Adipose tissue (tissue), 3 donors: ENCODE data around the gene TCEAL7. TPM values are rescaled to one million over a fixed set of nuclear protein-coding genes. Genes with fewer than 3 reads are reported as not detected.

Experiments used
- H3K27ac ChIP-seq: one replicate; pipeline ENCODE4 v1.5.1; 2013; ENCODE audit warnings: low read depth, low read length
- WGBS, 3 donors: extraction: QIAGEN DNeasy Blood & Tissue Kit; methylation state at CpG; one replicate each; pipeline ENCODE4 v1.1.7; 2013; 5-methylcytosine and 5-hydroxymethylcytosine counted together
- polyA plus RNA-seq, 3 donors: library from polyadenylated mRNA; stranded (reverse); fragments of 200-250 nt; gene quantifications; one replicate each; pipeline ENCODE4 v1.2.3, GENCODE V29; 2013
- donor health status: healthy with polysubstance abuse.
- donor health status: Bipolar disorder and iron deficiency.
- donor health status: healthy.

TCEAL7 gene
- polyA plus RNA-seq, 3 donors, result 0.53 to 13.8 (median 2.0) TPM

- H3K27ac ChIP-seq, result no peak overlapping the region
- 31 to 57% (median 32%) methylated on average over 1 of the region's 1 CpG for WGBS, 3 donors
Observed at GRCh38 chrX:103361798-103362197, 31.8 kb downstream of the TCEAL7 start.

- 24 to 65% (median 37%) methylated on average over 1 of the region's 1 CpG for WGBS, 3 donors
- no peak overlapping the region for H3K27ac ChIP-seq
Observed at GRCh38 chrX:103362474-103362873, 32.4 kb downstream of the TCEAL7 start.

GRCh38 chrX:103363046-103363445 lies 33.0 kb downstream of the TCEAL7 start:
- WGBS, 3 donors, result 87 to 92% (median 88%) methylated on average over 2 of the region's 2 CpGs
- H3K27ac ChIP-seq, result no peak overlapping the region

GRCh38 chrX:103367502-103367901 lies 37.5 kb downstream of the TCEAL7 start:
- no peak overlapping the region for H3K27ac ChIP-seq
- WGBS, 3 donors, result 61 to 70% (median 69%) methylated on average over 1 of the region's 1 CpG

- no peak overlapping the region for H3K27ac ChIP-seq
Observed at GRCh38 chrX:103369479-103369878, 39.4 kb downstream of the TCEAL7 start.

GRCh38 chrX:103372886-103373285 lies 42.8 kb downstream of the TCEAL7 start:
- 58 to 80% (median 59%) methylated on average over 2 of the region's 2 CpGs for WGBS, 3 donors
- H3K27ac ChIP-seq, result no peak overlapping the region

- WGBS, 3 donors, result 69 to 94% (median 70%) methylated on average over 3 of the region's 3 CpGs
- no peak overlapping the region for H3K27ac ChIP-seq
Observed at GRCh38 chrX:103373581-103373980, 43.5 kb downstream of the TCEAL7 start.

GRCh38 chrX:103376118-103376978 lies 46.3 kb downstream of the TCEAL7 start, which contains the start of gene BEX3:
Gene BEX3, plus strand, starts transcription at chrX:103376538. Its CDS starts 984 bp downstream, at chrX:103377522.
- H3K27ac ChIP-seq, result no peak within 1 kb of the TSS
- 4 to 35% (median 11%) methylated on average over 17 to 60 of the region's 62 CpGs for WGBS, 3 donors

GRCh38 chrX:103376979-103377324 lies 46.9 kb downstream of the TCEAL7 start:
- 0 to 28% (median 1%) methylated on average over 5 to 19 of the region's 19 CpGs for WGBS, 3 donors
- no peak overlapping the region for H3K27ac ChIP-seq

GRCh38 chrX:103378990-103379389 lies 49.0 kb downstream of the TCEAL7 start:
- WGBS, 3 donors, result 64 to 85% (median 83%) methylated on average over 2 of the region's 2 CpGs
- H3K27ac ChIP-seq, result no peak overlapping the region

Other genes starting within 250 kb of the TCEAL7 start
- under 1 TPM; 0.03 to 0.86 (median 0.79) TPM for gene NXF3, start 237.1 kb upstream of the TCEAL7 start, polyA plus RNA-seq
- gene BEX4, start 115.1 kb upstream of the TCEAL7 start, polyA plus RNA-seq, result 10 to 100 TPM; 18.1 to 51.7 (median 22.1) TPM
- gene TCEAL8, start 75.1 kb upstream of the TCEAL7 start, polyA plus RNA-seq, result 100 to 1,000 TPM in 1 of 3 donors, 10 to 100 TPM in 2; 28.6 to 111 (median 28.8) TPM
- under 1 TPM in 2 of 3 donors, not detected in 1; 0.12 to 0.31 TPM for gene TCEAL5, start 53.5 kb upstream of the TCEAL7 start, polyA plus RNA-seq
- 10 to 100 TPM in 1 of 3 donors, 1 to 10 TPM in 2; 1.1 to 22.9 (median 3.9) TPM for gene BEX2, start 19.2 kb upstream of the TCEAL7 start, polyA plus RNA-seq
- gene TCEAL9, start 26.3 kb downstream of the TCEAL7 start, polyA plus RNA-seq, result 100 to 1,000 TPM in 1 of 3 donors, 10 to 100 TPM in 2; 29.8 to 205 (median 66.2) TPM
- 100 to 1,000 TPM in 1 of 3 donors, 10 to 100 TPM in 2; 46.8 to 174 (median 89.2) TPM for gene BEX3, start 46.3 kb downstream of the TCEAL7 start, polyA plus RNA-seq
- gene RAB40A, start 189.2 kb downstream of the TCEAL7 start, polyA plus RNA-seq, result under 1 TPM in 2 of 3 donors, not detected in 1; 0.06 to 0.08 TPM